Heart right ventricle (tissue), 16 donors: Measurements from ENCODE around the gene VKORC1. TPM values are rescaled to one million over a fixed set of nuclear protein-coding genes. Genes with fewer than 3 reads are reported as not detected.

Experiments used
- ATAC-seq, 8 donors: fragments of 200-7000 bp; cut with Tn5 transposase; one replicate each; pipeline ENCODE4 v1.9.1; 2020; ENCODE audit warnings: mild to moderate bottlenecking in 8 of 8, moderate library complexity in 8 of 8, moderate number of reproducible peaks in 1 of 8
- DNase-seq, 2 donors: peaks; one replicate each; pipeline ENCODE4 v3.0.0-alpha.2; 2020
- H3K27ac ChIP-seq, 10 donors: fragments of 200-600 bp; sonication (generic) in 2 of 10; one replicate each; pipeline versions ENCODE4 v1.5.0 to v1.8.0; 2020 to 2022; ENCODE audit warnings: mild to moderate bottlenecking in 3 of 10
- H3K27me3 ChIP-seq, 7 donors: fragments of 200-600 bp; one replicate each; pipeline ENCODE4 v1.8.0; 2021 to 2022; ENCODE audit warnings: mild to moderate bottlenecking in 2 of 7
- H3K36me3 ChIP-seq, 9 donors: fragments of 200-600 bp; sonication (generic) in 1 of 9; one replicate each; pipeline versions ENCODE4 v1.5.0 to v1.8.0; 2020 to 2022; ENCODE audit warnings: mild to moderate bottlenecking in 2 of 9
- H3K4me1 ChIP-seq, 9 donors: fragments of 200-600 bp; sonication (generic) in 1 of 9; one replicate each; pipeline versions ENCODE4 v1.5.0 to v1.8.0; 2020 to 2022; ENCODE audit warnings: mild to moderate bottlenecking in 4 of 9
- H3K4me3 ChIP-seq, 10 donors: fragments of 200-600 bp; sonication (generic) in 2 of 10; one replicate each; pipeline versions ENCODE4 v1.5.0 to v1.8.0; 2020 to 2022; ENCODE audit warnings: mild to moderate bottlenecking in 7 of 10, moderate library complexity in 2 of 10
- H3K9me3 ChIP-seq, 11 donors: fragments of 200-600 bp in 10 of 11; sonication (generic) in 2 of 11; one replicate each; pipeline versions ENCODE4 v1.5.0 to v1.8.0; 2013 to 2022; ENCODE audit warnings: mild to moderate bottlenecking in 2 of 11, control low read depth in 1 of 11, moderate library complexity in 1 of 11
- whole genome bisulfite sequencing, 2 donors: extraction: QIAGEN DNeasy Blood & Tissue Kit; methylation state at CpG; one replicate each; pipeline ENCODE4 v1.1.7; 2013; ENCODE audit warnings: inconsistent platforms in 1 of 2; 5-methylcytosine and 5-hydroxymethylcytosine counted together
- intact Hi-C, 10 donors: fragments of 100-400 bp; cut with DNase I; formaldehyde crosslinking; loops; one replicate each; pipeline versions ENCODE4 v1.11.1 to v1.14.2; 2022
- polyA plus RNA-seq, 2 donors: library from polyadenylated mRNA; stranded (reverse); fragments of 200-250 nt; gene quantifications; one replicate each; pipeline ENCODE4 v1.2.3, GENCODE V29; 2013
- total RNA-seq, 10 donors: library from RNA; stranded (reverse); fragmentation: NEBNext Ultra II Directional in 3 of 10; extraction: Animal tissue kit (Norgen Biotek cat#: 25700) in 3 of 10; gene quantifications; one replicate each; pipeline versions ENCODE4 v1.2.1 to v1.2.4, GENCODE V29; 2021 to 2023
- TF ChIP-seq, protein P1 (sequence below), 9 donors: fragments of 200-600 bp; sonication (generic) in 2 of 9; IDR thresholded peaks; one replicate each; pipeline versions ENCODE4 v1.5.0 to v1.8.0; 2021 to 2022; ENCODE audit warnings: antibody characterized with exemption in 9 of 9, mild to moderate bottlenecking in 5 of 9, moderate library complexity in 1 of 9
- donor health status: Arrhythmogenic right ventricular cardiomyopathy.
- donor health status: ischemic (EF 13 %, LVEDD 7.1; RV severe dilation, severe dysfunction).
- donor health status: healthy with polysubstance abuse.
- donor health status: DM: no; HTN: yes; CAD: no.
- donor health status: DM: no; HTN: no; CAD: no.
- donor health status: ischemic (EF 25% LVEDD 6.9; RV normal size, moderate dysfunction).
- donor health status: ischemic (EF 25% LVEDD 5.7; RV mildly dilated, moderate dysfunction).
- donor health status: healthy.
- donor health status: DM: yes; HTN: yes; CAD: no.
- donor health status: Ischemic cardiomyopathy.
- donor health status: ischemic (EF 35%, LVEDD 5.7; RV mildly dilated, moderate dysfunction).
- donor health status: nonischemic (EF 11% LVEDD 7.7; RV severe dilation, severe dysfunction).
- donor health status: DM: yes; HTN: yes; CAD: no.
- donor health status: PGD.
- donor health status: ischemic (EF 29% LVEDD 5.4; RV normal size, mild dysfunction).
- donor health status: nonischemic (EF 23%, LVEDD 6.1; RV moderate dilation, normal function).

VKORC1 gene
- total and polyA plus RNA-seq, 12 donors, result 27.0 to 139 (median 34.3) TPM

DNA sequence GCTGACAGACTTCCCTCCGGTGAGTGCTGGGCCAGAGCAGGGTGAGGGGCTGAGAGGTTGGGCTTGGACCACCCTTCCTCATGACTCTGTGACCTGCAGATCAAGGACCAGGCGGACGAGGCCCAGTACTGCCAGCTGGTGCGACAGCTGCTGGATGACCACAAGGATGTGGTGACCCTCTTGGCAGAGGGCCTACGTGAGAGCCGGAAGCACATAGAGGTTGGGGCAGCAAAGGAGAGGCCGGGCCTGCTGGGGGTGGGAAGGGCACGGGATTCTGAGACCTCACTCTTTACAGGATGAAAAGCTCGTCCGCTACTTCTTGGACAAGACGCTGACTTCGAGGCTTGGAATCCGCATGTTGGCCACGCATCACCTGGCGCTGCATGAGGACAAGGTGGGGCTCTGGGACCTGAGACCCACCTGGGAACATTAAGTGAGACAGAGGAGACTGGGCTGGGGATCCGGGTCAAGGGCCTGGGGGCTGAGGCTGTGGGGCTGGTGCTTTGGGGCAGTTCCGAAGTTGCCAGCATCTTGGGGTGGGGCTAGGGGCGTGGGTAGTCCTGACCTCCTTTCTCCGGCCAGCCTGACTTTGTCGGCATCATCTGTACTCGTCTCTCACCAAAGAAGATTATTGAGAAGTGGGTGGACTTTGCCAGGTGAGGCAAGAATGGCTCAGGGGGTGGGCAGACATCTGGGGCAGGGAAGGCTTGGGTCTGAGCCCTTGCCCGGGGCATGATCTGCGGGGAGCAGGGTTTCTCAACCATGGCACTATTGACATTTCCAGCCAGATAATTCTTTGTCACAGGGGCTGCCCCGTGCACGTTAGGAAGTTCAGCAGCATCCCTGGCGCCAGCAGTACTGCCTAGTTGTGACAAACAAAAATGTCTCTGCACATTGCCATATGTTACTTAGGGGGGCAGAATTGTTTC lies 15.8 kb upstream of the VKORC1 start:
- H3K4me3 ChIP-seq, result no peak overlapping the region
- H3K27me3 ChIP-seq, result no peaks in the 10 kb centered on the region
- intact Hi-C loops, result loop anchor here in 1 of 10 donors (10.0 kb wide), 1 partner anchor 344 kb away; the partner anchor contains the start of gene ARMC5
- WGBS, 2 donors, result 89 to 92% methylated on average over 26 of the region's 26 CpGs
- peaks cover 19 to 66% (median 40%) of the 10 kb centered on the region in 9 donors for H3K4me1 ChIP-seq
- no peaks in the 10 kb centered on the region for H3K9me3 ChIP-seq
- H3K27ac ChIP-seq, result no peak overlapping the region
- ATAC-seq (no peak), DNase-seq (no peak)
- peaks cover 0 to 42% (median 30%) of the 10 kb centered on the region in 9 donors for H3K36me3 ChIP-seq
- TF ChIP-seq, protein P1, sequence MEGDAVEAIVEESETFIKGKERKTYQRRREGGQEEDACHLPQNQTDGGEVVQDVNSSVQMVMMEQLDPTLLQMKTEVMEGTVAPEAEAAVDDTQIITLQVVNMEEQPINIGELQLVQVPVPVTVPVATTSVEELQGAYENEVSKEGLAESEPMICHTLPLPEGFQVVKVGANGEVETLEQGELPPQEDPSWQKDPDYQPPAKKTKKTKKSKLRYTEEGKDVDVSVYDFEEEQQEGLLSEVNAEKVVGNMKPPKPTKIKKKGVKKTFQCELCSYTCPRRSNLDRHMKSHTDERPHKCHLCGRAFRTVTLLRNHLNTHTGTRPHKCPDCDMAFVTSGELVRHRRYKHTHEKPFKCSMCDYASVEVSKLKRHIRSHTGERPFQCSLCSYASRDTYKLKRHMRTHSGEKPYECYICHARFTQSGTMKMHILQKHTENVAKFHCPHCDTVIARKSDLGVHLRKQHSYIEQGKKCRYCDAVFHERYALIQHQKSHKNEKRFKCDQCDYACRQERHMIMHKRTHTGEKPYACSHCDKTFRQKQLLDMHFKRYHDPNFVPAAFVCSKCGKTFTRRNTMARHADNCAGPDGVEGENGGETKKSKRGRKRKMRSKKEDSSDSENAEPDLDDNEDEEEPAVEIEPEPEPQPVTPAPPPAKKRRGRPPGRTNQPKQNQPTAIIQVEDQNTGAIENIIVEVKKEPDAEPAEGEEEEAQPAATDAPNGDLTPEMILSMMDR (IDR thresholded peaks at IDR 0.05), result no peak

DNA sequence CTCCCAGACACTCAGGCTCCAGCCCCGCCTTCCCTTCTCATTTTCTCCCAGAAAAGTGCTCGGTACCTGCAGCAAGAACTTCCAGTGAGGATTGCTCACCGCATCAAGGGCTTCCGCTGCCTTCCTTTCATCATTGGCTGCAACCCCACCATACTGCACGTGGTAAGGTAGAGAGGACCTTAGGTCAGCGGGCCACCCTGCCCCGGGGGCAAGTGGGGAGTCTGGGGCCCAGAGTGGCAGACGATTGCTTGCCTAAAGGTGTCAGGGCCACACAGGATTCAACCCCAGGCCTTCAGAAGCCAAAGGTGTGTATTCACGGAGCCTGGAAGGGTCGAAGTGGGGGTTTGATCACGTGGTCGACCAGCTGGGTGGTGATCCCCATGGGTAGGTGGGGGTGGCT lies 15.0 kb upstream of the VKORC1 start:
- intact Hi-C loops, result loop anchor here in 6 of 10 donors (2.0 to 10.0 kb wide), 4 partner anchors 33 to 345 kb away; partner anchors contain the start of genes ARMC5 (in 1 of the 6), ZNF646 (in 1 of the 6) and ZNF668 (in 1 of the 6)
- Histone ChIP-seq H3K27ac (peak overlapping the region in 2 of 10 donors; percentile 98 to 99), H3K4me1 (peaks cover 19 to 61% (median 40%) of the 10 kb centered on the region in 9 donors), H3K36me3 (peaks cover 0 to 42% (median 30%) of the 10 kb centered on the region in 9 donors), H3K4me3 (peak overlapping the region in 5 of 10 donors; percentile 98 to 100 (median 99)), H3K27me3 (no peaks in the 10 kb centered on the region), H3K9me3 (no peaks in the 10 kb centered on the region)
- DNase-seq (no peak), ATAC-seq (no peak)
- 91 to 94% methylated on average over 12 of the region's 12 CpGs for WGBS, 2 donors
- TF ChIP-seq, protein P1 (IDR thresholded peaks at IDR 0.05), result no peak

DNA sequence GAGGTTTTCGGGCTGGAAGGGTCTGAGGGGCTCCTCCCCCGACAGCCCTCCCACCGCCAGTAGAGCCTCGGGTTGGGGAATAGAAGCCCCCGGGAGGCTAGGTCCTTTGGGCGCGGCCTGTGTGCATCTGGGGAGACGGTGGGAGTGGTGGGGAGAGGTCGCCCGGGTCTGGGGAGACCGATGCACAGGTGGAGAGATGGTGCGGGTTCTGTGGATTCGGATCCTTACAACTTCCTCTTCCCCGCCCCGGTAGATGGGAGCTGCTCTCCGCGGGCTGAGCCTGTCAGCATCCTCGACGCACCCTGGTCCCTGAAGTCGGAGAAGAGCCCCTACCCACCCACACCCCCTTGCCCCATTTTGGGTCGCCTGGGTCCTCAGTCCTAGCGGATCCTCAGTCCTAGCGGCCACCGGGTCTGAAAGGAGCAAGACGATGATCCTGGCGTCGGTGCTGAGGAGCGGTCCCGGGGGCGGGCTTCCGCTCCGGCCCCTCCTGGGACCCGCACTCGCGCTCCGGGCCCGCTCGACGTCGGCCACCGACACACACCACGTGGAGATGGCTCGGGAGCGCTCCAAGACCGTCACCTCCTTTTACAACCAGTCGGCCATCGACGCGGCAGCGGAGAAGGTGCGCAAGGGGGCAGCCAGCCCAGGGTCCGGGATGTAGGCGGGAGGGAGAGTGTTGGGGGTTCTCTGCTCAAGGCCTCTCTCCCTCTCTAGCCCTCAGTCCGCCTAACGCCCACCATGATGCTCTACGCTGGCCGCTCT lies 14.4 kb upstream of the VKORC1 start:
- TF ChIP-seq, protein P1 (IDR thresholded peaks at IDR 0.05), result no peak
- no peaks in the 10 kb centered on the region for H3K27me3 ChIP-seq
- H3K4me1 ChIP-seq, result peaks cover 19 to 54% (median 36%) of the 10 kb centered on the region in 9 donors
- H3K36me3 ChIP-seq, result peaks cover 0 to 42% (median 30%) of the 10 kb centered on the region in 9 donors
- DNase-seq (no peak), ATAC-seq (peak in 1 of 8 donors; percentile 1)
- intact Hi-C loops, result loop anchor here in 5 of 10 donors (2.0 to 5.0 kb wide), 3 partner anchors 33 to 37 kb away; partner anchors contain the start of genes ZNF646 (in 1 of the 5) and ZNF668 (in 1 of the 5)
- no peaks in the 10 kb centered on the region for H3K9me3 ChIP-seq
- WGBS, 2 donors, result 36 to 38% methylated on average over 53 to 57 of the region's 57 CpGs
- H3K4me3 ChIP-seq, result peak overlapping the region; percentile 81 to 100 (median 98)
- H3K27ac ChIP-seq, result peak overlapping the region; percentile 85 to 99 (median 96)
